OCI-M1 (cell line): Measurements from ENCODE around the gene PTMS.
"Not testable (repeated sequence)": the region's sequence is repeated elsewhere in the genome, so short reads cannot be mapped to it uniquely, and the experiment has no call there.

ENCODE experiments used
- DNase-seq: peaks from one replicate; lab custom pipeline; 2025; lab: John Stamatoyannopoulos, UW

PTMS gene

GRCh38 chr12:6765634-6766581, at the start of gene PTMS:
TSS of gene PTMS (plus strand) at chr12:6766363. CDS start at chr12:6766706, 343 bp downstream.
- peak; percentile 72 for DNase-seq

- DNase-seq: no peak
Observed at GRCh38 chr12:6716874-6717437, 49.2 kb upstream of the PTMS start.

- peak; percentile 64 for DNase-seq
Observed at GRCh38 chr12:6722863-6723262, 43.3 kb upstream of the PTMS start.

GRCh38 chr12:6723607-6724408, 42.4 kb upstream of the PTMS start, which contains the start of gene COPS7A:
TSS of gene COPS7A (plus strand) at chr12:6724046. CDS start at chr12:6724657, 611 bp downstream.
- DNase-seq: peak; percentile 100

- peak; percentile 78 for DNase-seq
Observed at GRCh38 chr12:6724409-6724797, 41.8 kb upstream of the PTMS start.

GRCh38 chr12:6725350-6725749, 40.8 kb upstream of the PTMS start:
- no peak for DNase-seq

GRCh38 chr12:6729186-6729585, 37.0 kb upstream of the PTMS start:
- no peak for DNase-seq

GRCh38 chr12:6730169-6730568, 36.0 kb upstream of the PTMS start:
- no peak for DNase-seq

GRCh38 chr12:6734506-6735387, 31.4 kb upstream of the PTMS start:
- DNase-seq: no peak

- DNase-seq: peak; percentile 80
Observed at GRCh38 chr12:6735448-6736191, 30.5 kb upstream of the PTMS start.

GRCh38 chr12:6736754-6737153, 29.4 kb upstream of the PTMS start:
- no peak for DNase-seq

GRCh38 chr12:6742080-6742479, 24.1 kb upstream of the PTMS start:
- not testable (repeated sequence) for DNase-seq

GRCh38 chr12:6742834-6743233, 23.3 kb upstream of the PTMS start:
- DNase-seq: no peak

- not testable (repeated sequence) for DNase-seq
Observed at GRCh38 chr12:6743300-6743699, 22.9 kb upstream of the PTMS start.

- peak; percentile 46 for DNase-seq
Observed at GRCh38 chr12:6745741-6746525, 20.2 kb upstream of the PTMS start.

- DNase-seq: no peak
Observed at GRCh38 chr12:6747216-6747615, 18.9 kb upstream of the PTMS start.

- DNase-seq: no peak
Observed at GRCh38 chr12:6748761-6749160, 17.4 kb upstream of the PTMS start.

GRCh38 chr12:6750506-6750905, 15.7 kb upstream of the PTMS start:
- DNase-seq: no peak

- no peak for DNase-seq
Observed at GRCh38 chr12:6751767-6752166, 14.4 kb upstream of the PTMS start.
